H4 (cell line): ENCODE measurements around the gene SCLT1. TPM values are rescaled to one million over a fixed set of nuclear protein-coding genes. Genes with fewer than 3 reads are reported as not detected.

Source experiments
- DNase-seq: peaks from one replicate; pipeline ENCODE4 v3.0.0-alpha.2; 2015; ENCODE audit warnings: low spot score
- total RNA-seq: library from RNA; depleted of rRNA; stranded (reverse); fragments of >200 nt; shearing (Covaris generic); gene quantifications from 2 replicates; pipeline ENCODE4 v1.2.3, GENCODE V29; 2014; rRNA removed

The SCLT1 gene
- total RNA-seq, 1 experiment from 2014 or later: 20.8 TPM

- DNase-seq: no peak
Measured at GRCh38 chr4:128841402-128841801, 251.9 kb downstream of the SCLT1 start.

DNA sequence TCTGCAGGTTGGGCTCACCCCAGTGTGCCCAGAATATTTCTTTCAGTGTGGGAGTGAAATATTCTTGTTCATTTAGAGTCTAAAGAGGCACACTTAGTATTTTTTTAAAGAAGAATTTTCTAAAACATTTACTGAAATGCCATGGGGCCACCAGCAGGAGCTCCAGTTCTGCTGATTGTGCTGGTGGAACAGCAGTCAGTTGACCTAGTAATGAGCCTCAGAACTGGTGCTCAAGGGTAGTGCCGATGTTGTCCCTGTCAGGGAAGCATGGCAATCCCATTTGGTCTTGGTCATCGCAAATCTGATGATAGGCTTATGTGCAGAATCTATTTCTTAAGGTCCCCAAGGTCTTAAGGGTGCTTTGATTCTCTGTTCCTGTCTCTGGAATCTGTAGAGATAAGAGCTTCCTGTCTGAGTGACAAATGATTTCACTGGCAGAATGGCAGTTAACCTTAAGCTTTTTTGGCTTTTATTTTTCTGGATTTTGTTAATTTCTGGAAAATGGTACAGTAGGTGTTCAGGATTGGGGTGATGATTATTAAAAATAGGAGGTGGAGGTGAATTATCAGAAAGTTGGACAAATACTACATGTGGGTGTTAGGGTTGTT, 252.5 kb downstream of the SCLT1 start:
- DNase-seq: no peak

GRCh38 chr4:128837679-128838078, 255.7 kb downstream of the SCLT1 start:
- no peak for DNase-seq

DNA sequence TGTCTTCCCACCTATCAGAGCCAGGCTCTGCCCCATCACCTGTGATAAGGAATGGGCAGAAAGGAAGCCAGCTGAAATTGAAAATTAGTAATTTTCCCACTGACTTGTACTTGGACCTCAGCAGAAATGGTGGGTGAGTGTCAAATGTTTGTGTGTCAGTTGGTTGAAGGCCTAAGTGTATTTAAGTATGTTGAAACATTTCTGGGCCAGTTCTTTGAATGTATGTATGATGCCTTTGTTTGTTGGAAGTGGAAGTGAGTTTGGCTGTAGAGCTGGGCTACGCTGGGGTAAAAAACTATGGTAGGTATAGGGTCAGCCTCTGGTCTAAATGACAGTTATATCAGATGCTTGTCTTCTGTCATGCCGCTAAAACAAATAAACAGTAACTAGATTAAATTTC, 256.1 kb downstream of the SCLT1 start:
- DNase-seq: no peak

- DNase-seq: no peak
Measured at GRCh38 chr4:128835498-128836222, 257.7 kb downstream of the SCLT1 start.

Other genes with a start within 250 kb of the SCLT1 start
- 13.1 and 26.0 TPM in 2 replicates for gene C4orf33, start 2.6 kb upstream of the SCLT1 start, total RNA-seq